WTC11 (cell line): ENCODE data around the gene GPC2.

Experiments used
- CREB1 ChIP-seq: sonication (generic); formaldehyde crosslinking; IDR thresholded peaks from 2 replicates; pipeline ENCODE4 v1.8.0; 2023; ENCODE audit warnings: mild to moderate bottlenecking, missing genetic modification reagents
- ESRRA ChIP-seq: sonication (generic); formaldehyde crosslinking; IDR thresholded peaks from 2 replicates; pipeline ENCODE4 v1.8.1; 2022; ENCODE audit warnings: mild to moderate bottlenecking, missing genetic modification reagents, borderline replicate concordance
- JUN ChIP-seq: sonication (generic); formaldehyde crosslinking; IDR thresholded peaks from 2 replicates; pipeline ENCODE4 v1.8.0; 2023; ENCODE audit warnings: mild to moderate bottlenecking, missing genetic modification reagents
- NR2C2 ChIP-seq: sonication (generic); formaldehyde crosslinking; IDR thresholded peaks from 2 replicates; pipeline ENCODE4 v1.8.0; 2022; ENCODE audit warnings: mild to moderate bottlenecking, missing genetic modification reagents
- SMAD4 ChIP-seq: sonication (generic); formaldehyde crosslinking; IDR thresholded peaks from 2 replicates; pipeline ENCODE4 v1.8.0; 2022; ENCODE audit warnings: mild to moderate bottlenecking, missing genetic modification reagents
- SP1 ChIP-seq: sonication (generic); formaldehyde crosslinking; conservative IDR thresholded peaks from 2 replicates; pipeline ENCODE4 v1.8.1; 2022; ENCODE audit warnings: missing genetic modification reagents
- TEAD4 ChIP-seq: sonication (generic); formaldehyde crosslinking; IDR thresholded peaks from 2 replicates; pipeline ENCODE4 v1.8.0; 2022; ENCODE audit warnings: mild to moderate bottlenecking, missing genetic modification reagents
- ZNF232 ChIP-seq: sonication (generic); formaldehyde crosslinking; IDR thresholded peaks from 2 replicates; pipeline ENCODE4 v1.8.0; 2022; ENCODE audit warnings: mild to moderate bottlenecking, missing genetic modification reagents
- ZNF416 ChIP-seq: fragments of 250-450 bp; sonication (Bioruptor Pico); IDR thresholded peaks from 2 replicates; pipeline ENCODE4 v1.9.0; 2021; ENCODE audit warnings: mild to moderate bottlenecking, inconsistent platforms
- TF ChIP-seq, protein P1 (sequence below): sonication (generic); formaldehyde crosslinking; IDR thresholded peaks from 2 replicates; pipeline ENCODE4 v1.8.0; 2022; ENCODE audit warnings: mild to moderate bottlenecking, missing genetic modification reagents
- TF ChIP-seq, protein P2 (sequence below): sonication (generic); formaldehyde crosslinking; IDR thresholded peaks from 2 replicates; pipeline ENCODE4 v1.8.0; 2022; ENCODE audit warnings: mild to moderate bottlenecking, missing genetic modification reagents
- TF ChIP-seq, protein P3 (sequence below): fragments of 200-600 bp; IDR thresholded peaks from 2 replicates; pipeline ENCODE4 v1.8.0; 2022; ENCODE audit warnings: antibody characterized with exemption
- TF ChIP-seq, protein P4 (sequence below): sonication (generic); formaldehyde crosslinking; conservative IDR thresholded peaks from 2 replicates; pipeline ENCODE4 v1.8.1; 2022; ENCODE audit warnings: mild to moderate bottlenecking, missing genetic modification reagents
- TF ChIP-seq, protein P5 (sequence below): sonication (generic); formaldehyde crosslinking; IDR thresholded peaks from 2 replicates; pipeline ENCODE4 v1.8.1; 2023; ENCODE audit warnings: mild to moderate bottlenecking, missing genetic modification reagents

DNA sequence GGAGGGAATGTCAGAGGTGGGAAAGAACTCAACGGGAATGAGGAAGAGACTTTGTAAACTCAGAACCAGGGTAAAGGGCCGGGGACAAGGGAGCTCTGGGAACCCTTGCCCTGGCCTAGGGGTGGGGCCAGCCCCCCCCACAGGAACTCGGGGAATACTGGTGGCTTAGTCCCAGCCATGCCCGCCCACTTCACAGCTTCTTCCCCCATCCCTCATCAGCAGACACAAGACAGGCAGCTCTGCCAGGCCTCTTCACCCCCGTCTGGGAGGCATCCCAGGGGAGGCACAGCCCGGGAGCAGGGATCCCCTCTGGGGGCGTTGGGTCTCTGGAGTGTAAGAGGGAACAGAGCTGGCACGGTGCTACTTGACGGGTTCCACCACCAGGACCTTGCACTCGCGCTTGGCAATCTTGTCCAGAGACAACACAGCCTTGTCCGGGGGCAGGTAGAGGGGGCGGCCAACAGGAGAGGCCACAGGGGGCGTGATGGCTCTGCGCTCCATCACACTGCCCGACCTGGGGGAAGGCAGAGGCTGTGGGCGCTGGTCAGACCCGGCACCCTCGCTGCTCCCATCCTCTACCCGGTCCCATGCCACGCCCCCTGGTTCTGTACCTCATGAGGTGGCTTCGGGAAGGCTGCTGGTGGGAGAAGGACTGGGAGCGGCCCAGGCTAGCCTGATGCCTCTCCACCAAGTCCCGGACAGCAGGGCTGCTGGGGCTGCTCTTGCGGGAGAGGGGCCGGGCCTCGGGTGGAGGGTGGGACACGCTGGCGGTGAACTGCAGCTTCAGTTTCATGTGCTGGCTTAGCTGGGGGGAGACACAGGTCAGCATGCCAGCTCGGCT lies 22.3 kb downstream of the GPC2 start:
- TF ChIP-seq JUN (CRISPR knock-in tag) (no peak), SMAD4 (no peak), NR2C2 (CRISPR knock-in tag) (no peak), TEAD4 (CRISPR knock-in tag) (no peak), ZNF416 (CRISPR knock-in tag) (no peak), ZNF232 (no peak), SP1 (CRISPR knock-in tag) (no peak), CREB1 (no peak), ESRRA (no peak)
- TF ChIP-seq, protein P1, sequence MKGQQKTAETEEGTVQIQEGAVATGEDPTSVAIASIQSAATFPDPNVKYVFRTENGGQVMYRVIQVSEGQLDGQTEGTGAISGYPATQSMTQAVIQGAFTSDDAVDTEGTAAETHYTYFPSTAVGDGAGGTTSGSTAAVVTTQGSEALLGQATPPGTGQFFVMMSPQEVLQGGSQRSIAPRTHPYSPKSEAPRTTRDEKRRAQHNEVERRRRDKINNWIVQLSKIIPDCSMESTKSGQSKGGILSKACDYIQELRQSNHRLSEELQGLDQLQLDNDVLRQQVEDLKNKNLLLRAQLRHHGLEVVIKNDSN (CRISPR knock-in tag), result no peak
- TF ChIP-seq, protein P2, sequence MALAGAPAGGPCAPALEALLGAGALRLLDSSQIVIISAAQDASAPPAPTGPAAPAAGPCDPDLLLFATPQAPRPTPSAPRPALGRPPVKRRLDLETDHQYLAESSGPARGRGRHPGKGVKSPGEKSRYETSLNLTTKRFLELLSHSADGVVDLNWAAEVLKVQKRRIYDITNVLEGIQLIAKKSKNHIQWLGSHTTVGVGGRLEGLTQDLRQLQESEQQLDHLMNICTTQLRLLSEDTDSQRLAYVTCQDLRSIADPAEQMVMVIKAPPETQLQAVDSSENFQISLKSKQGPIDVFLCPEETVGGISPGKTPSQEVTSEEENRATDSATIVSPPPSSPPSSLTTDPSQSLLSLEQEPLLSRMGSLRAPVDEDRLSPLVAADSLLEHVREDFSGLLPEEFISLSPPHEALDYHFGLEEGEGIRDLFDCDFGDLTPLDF (CRISPR knock-in tag), result no peak
- TF ChIP-seq, protein P3, sequence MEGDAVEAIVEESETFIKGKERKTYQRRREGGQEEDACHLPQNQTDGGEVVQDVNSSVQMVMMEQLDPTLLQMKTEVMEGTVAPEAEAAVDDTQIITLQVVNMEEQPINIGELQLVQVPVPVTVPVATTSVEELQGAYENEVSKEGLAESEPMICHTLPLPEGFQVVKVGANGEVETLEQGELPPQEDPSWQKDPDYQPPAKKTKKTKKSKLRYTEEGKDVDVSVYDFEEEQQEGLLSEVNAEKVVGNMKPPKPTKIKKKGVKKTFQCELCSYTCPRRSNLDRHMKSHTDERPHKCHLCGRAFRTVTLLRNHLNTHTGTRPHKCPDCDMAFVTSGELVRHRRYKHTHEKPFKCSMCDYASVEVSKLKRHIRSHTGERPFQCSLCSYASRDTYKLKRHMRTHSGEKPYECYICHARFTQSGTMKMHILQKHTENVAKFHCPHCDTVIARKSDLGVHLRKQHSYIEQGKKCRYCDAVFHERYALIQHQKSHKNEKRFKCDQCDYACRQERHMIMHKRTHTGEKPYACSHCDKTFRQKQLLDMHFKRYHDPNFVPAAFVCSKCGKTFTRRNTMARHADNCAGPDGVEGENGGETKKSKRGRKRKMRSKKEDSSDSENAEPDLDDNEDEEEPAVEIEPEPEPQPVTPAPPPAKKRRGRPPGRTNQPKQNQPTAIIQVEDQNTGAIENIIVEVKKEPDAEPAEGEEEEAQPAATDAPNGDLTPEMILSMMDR, result no peak
- TF ChIP-seq, protein P4, sequence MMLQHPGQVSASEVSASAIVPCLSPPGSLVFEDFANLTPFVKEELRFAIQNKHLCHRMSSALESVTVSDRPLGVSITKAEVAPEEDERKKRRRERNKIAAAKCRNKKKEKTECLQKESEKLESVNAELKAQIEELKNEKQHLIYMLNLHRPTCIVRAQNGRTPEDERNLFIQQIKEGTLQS, result no peak
- TF ChIP-seq, protein P5, sequence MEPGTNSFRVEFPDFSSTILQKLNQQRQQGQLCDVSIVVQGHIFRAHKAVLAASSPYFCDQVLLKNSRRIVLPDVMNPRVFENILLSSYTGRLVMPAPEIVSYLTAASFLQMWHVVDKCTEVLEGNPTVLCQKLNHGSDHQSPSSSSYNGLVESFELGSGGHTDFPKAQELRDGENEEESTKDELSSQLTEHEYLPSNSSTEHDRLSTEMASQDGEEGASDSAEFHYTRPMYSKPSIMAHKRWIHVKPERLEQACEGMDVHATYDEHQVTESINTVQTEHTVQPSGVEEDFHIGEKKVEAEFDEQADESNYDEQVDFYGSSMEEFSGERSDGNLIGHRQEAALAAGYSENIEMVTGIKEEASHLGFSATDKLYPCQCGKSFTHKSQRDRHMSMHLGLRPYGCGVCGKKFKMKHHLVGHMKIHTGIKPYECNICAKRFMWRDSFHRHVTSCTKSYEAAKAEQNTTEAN, result no peak
